ENCODE measurements around the gene STK32B.

Gene STK32B

DNA sequence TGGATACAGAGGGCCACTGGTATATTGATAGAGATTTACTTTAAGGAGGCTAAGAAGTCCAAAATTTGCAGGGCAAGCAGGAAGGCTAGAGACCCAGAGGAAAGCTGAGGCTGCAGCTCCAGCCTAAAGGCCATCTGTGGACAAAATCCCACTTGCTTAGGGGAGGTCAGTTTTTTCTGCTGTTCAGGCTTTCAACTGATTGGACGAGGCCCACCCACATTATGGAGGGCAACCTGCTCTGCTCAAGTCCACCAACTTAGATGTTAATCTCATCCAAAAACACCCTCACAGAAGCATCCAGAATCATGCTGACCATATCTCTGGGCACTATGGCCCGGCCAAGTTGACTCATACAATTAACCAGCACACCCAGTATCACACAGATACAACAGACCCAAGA, 480.8 kb downstream of the STK32B start:
- DNase-seq (ENCODE audit: low read depth), result no peak

DNA sequence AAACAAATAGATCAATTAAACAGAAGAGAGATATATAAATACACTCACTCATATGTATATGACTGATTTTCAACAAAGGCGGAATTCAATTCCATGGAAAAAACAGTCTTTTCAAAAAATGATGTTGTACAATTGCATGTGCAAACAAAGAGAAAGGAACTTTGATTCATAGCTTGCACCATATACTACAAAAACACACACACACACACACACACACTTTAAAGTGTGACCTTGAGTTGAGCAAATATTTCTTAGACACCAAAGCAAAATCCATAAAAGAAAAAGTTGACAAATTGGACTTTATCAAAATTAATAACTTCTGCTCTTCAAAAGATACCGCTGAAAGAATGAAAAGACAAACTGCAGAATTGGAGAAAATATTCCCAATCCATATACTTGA, 488.3 kb downstream of the STK32B start:
- no peak for DNase-seq (ENCODE audit: low read depth)

DNA sequence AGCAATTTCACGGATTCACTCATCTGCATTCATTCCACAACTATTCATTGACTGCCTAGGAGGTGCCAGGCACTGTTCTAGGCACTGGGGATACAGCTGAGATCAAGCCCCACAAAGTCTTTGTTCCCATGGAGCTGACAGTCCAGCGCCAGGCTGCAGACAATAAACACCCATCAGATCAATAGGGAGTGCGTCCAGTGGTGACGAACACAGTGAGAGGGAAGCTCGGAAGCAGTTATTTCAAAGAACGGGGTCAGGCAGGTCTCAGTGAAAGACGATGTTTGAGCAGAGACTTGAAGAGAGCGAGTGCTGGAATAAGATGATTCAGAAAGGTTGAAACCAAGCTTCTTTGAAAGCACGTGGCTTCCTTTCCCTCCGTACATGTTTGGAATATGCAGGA, 489.9 kb downstream of the STK32B start:
- no peak for DNase-seq (ENCODE audit: low read depth)

DNA sequence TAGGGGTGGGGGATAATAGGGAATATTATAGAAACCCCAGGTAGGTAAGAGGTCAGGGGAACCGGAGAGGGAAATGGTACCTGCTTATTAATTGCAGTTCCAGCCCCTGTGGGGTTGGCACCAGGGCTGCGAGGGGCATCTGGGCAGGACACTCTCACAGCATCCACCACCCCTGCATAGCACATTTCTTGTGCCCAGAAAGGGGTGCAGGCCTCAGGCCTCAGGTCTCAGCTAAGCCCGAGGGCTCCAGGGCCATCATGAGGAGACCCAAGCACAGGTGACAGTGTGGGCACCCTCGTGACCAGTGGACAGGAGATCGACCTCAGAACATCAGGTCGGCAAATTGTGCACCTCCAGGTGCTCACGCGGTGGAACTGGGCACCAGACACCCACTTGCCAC, 492.4 kb downstream of the STK32B start:
- no peak for DNase-seq (ENCODE audit: low read depth)

DNA sequence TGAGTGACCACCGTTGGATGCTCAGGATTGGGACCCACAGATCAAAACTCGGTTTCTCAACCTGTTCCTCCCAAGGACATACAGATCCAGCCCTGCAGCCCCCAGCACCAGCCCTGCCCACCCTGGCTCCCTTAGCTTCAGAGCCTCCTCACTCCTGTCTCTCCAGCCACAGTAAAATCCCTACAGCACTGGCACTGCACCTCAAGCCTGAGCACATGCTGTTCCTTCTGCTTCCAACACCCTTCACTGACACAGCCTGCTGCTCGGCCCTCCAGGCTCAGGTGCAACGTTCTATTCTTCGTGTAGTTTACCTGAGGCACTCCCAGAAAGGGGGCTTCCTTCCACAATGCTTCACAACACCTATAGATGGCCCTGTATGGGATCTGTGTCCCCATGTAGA, 493.5 kb downstream of the STK32B start:
- DNase-seq (ENCODE audit: low read depth), result no peak

DNA sequence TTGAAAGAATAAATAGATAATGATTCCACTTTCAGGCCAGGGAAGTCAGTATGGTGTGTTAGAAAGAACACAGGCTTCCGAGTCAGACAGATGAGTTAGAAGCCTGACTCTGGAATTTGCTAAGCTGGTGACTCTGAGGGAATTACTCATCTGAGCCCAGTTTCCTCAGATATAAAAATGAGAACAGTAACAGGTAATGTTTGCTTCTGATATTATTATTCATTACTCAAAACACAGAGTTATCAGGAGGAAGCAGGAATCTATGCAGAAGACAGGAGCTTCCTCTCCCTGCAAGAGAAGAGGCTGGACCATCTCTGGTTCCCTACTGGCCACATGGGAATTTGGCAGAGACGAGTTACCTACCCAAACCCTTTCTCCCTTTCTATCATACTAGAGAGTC, 494.0 kb downstream of the STK32B start:
- DNase-seq (ENCODE audit: low read depth), result no peak

DNA sequence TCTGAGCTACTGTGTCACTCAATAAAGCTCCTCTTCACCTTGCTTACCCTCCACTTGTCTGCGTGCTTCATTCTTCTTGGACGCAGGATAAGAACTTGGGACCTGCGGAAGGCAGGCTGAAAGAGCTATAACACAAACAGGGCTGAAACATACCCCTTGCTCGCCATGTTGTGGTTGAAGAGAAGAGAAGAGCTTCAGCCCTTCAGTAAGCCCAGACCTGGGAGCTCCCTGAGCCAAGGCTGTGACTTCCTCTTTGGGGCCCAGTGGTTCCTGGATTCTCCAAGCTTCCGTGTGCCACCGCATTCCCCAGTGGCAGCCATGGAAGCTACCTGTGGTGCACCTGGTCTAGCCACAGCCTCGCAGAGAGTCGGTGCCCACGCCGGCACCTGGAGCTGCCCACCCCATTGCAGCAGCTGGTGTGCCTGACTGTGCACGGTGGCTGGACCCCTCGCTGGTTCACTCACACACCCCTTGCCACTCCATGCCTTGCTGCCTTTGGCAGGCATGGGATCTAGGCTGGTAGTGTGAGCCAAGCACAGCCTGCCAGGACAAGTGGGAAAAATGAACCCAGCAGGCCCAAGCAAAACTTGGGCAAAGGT, 496.5 kb downstream of the STK32B start:
- no peak for DNase-seq (ENCODE audit: low read depth)

Measured in fibroblast of the conjunctiva (primary cell).